Eye (tissue), 1 donor: ENCODE measurements around the gene MYLK4.

ENCODE experiments used
- DNase-seq: peaks from one replicate; pipeline ENCODE4 v3.0.0-alpha.2; 2015

MYLK4 gene

DNA sequence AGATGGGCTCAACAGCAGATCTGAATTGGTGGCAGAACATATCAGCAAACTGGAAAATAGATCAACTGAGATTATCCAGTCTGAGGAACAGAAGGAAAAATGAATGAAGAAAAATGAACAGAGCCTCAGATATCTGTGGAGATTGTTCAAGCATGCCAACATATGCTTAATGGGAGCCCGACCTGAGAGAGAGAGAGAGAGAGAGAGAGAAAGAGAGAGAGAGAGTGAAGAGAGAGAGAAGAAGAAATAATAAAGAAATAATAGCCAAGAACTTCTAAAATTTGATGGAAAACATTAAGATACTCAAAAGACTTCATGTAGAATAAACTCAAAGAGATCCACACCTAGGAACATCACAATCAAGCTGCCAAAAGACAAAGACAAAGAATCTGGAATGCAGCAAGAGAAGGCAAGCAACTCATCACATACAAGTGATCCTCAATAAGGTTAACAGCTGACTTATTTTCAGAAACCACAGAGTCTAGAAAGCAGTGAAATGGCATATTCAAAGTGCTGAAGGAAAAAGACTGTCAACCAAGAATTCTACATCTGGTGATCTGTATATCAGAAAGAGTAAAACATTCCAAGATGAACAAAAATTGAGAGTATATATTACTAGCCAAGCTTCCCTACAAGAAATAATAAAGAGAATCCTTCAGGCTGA lies 97.2 kb downstream of the MYLK4 start:
- DNase-seq = no peak

DNA sequence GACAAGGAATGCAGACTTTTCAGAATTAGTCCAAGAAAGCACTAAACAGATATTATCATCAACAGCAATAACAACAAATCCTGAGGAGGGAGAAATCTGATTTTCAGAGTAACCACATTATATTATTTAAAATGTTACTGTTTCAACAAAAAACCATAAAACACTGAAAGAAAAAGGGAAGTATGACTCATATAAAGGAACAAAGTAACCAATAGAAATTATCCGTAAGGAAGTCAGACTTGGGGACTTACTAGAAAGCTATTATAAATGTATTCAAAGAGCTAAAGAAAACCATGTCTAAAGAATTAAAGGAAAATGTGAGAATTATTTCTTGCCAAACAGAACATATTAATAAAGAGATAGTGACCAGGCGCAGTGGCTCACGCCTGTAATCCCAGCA lies 98.1 kb downstream of the MYLK4 start:
- no peak for DNase-seq

DNA sequence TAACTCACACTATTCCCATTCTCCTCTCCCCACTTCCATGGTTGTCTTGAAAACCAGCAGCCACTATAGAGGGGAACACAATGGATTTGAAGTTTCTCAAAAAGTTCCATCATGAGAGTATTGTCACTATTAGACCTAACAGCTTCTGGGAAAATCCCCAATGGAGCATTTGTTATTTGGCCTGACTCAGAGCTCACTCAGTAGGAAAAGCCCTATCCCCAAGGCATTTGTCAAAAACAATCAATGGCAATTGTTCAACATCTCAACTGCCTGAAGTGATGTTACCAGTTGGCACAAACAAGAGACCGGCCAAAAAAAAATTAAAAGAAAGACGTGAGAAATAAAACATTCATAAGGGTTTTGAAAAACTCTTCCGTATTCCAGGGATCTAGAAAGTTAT lies 98.8 kb downstream of the MYLK4 start:
- no peak for DNase-seq

DNA sequence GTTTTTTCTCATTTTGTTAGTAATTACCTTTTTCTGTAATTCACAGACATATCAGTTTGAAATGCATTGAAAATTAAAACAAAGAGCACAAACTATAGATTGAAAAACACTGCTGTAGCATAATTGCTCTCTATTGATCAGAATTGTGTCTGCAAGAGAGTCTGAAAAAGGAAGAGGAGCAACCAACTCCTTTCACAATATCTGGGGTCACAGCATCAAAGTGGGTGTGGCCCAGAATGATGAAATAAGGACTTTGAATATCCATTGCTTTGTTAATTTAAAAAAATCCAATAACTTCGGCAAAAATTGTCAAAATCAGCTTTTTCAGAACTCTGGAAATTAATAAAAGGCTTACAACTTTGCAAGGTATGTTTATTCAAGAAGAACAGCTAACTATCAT lies 99.2 kb downstream of the MYLK4 start:
- DNase-seq = no peak

DNA sequence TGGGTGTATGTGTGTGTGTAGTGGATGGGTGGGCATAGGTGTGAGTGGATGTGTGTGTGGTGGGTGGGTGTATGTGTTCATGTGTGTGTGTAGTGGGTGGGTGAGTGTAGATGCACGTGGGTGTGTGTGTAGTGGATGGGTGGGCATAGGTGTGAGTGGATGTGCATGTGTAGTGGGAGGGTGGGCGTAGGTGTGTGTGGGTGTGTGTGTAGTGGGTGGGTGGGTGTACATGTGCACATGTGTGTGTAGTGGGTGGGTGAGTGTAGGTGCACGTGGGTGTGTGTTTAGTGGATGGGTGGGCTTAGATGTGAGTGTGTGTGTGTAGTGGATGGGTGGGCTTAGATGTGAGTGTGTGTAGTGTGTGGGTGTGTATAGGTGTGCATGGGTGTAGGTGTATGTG lies 104.4 kb downstream of the MYLK4 start:
- no peak for DNase-seq

DNA sequence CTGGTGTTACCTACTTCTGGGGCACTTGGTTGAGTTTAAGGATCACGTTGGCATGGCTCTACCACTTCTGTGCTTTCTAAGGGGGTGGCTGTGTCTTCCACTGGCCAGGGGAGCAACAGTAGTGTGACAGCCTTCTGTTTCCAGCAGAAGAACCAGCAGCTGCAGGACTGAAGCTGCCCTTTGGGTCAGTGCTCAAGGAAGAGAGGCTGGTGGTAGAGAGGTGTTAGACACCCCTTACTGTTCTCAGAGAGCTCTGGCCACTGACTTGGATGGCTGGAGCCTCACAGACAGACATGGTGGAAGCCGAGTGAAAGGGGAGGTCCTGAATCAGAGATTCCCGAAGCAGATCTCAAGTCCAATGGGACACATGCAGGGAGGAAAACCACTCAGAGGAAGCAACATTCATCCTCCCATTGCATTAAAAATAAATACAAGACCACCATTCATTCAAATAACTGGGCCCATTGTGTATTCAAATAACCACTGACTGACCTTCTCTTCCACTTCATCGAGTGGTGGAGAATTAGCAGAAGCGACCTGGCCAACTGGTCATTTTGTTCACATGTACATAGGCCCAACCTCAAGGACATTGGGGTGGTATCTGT lies 106.7 kb downstream of the MYLK4 start:
- no peak for DNase-seq

DNA sequence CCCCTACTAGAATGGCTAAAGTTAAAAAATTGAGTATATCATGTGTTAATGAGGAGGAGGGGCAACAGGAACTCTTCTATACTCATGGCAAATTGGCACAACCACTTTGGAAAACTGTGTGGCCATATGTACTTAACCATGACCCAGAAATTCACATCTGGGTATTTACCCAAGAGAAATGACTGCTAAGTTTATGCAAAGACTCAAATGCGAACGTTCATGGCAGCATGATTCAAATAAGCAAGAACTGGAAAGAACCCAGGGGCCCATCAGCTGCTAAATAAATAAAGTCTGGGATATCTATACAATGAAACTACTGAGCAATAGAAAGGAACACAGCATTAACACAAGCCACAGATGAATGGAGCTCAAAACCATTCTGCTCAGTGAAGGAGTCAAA lies 107.6 kb downstream of the MYLK4 start:
- DNase-seq = no peak

DNA sequence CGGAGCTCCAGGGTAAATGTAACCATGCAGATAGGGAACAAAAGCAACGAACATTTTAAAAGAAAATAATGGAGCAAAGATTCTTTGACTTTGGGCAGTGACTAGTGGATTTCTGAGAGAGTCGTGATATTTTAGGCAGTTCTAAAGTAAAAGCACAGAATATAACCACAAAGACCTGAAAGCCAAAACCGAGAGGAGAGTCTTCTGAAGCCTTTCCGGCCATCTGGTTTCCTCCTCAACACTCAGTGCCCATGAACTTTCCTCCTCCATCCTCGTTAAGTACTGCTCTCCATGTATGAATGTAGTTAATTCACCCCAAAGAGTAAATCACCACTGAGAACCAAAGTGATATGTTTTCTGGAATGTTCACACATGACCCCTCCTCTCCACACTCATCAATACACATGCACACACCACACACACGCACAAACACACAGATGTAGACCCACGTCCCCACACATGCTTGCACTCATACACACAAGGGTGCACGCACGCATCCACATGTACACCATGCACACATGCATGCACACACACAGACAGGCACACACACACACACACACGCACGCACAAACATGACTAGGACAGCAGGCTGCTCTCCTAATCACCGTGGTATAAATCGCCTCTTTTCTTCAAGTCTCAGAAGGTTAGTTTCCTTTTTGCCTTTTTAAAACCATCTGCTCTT lies 109.5 kb downstream of the MYLK4 start:
- DNase-seq = no peak

DNA sequence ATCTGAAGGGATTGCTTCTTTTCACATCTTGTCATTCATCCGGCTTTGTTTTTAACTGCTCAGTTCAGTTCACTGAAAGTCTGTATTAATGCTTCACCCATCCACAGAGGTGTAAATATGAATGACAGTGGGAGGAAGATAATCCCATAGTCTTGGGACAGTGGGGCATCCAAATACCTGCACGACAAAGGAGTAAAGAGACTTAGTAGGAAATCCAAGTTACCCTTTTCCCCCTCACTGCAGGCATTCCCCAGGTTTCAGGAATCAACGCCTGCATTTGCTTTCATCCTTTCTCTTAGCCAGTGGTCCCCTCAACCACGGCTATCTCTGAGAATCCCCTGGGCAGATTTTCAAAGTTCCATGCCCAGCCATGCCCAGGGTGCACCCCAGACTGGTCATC lies 110.2 kb downstream of the MYLK4 start:
- no peak for DNase-seq

DNA sequence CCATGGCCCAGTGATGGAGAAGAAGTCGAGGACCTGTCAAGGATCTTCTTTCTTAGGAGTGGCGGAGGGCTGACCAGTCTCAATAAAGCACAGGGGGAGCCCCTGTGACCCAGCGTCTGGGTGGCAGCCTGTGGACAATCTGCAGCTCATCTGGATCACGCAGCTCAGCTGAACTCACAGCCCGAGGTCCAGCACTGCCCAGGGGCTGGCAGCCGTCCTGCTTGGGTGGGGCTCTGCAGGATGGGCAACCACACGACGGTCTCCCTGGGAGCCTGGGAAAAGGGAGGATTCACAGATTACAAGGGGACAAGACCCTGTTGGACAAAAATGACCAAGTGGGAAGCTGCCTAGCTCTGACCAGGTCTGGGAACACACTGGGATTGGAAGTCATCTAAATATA lies 110.8 kb downstream of the MYLK4 start:
- no peak for DNase-seq

DNA sequence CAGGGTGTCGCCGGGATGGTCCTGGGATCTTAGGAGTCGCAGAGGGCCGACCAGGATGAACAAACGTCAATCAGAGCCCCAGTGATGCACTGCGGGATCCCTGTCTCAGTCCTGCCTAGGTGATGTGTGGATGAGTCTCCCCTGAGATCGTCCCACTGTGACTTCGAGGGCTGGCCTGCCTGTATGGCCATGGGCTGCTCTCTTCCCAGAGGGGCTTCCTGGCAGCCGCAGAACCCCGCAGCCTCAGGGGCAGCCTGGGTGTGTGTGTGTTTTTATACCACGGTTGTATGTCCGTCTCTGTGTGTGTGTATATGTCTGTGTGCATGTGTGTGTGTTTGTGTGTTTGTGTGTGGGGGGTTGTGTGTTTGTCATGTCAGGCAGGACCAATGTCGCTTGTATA lies 111.6 kb downstream of the MYLK4 start:
- DNase-seq = no peak

DNA sequence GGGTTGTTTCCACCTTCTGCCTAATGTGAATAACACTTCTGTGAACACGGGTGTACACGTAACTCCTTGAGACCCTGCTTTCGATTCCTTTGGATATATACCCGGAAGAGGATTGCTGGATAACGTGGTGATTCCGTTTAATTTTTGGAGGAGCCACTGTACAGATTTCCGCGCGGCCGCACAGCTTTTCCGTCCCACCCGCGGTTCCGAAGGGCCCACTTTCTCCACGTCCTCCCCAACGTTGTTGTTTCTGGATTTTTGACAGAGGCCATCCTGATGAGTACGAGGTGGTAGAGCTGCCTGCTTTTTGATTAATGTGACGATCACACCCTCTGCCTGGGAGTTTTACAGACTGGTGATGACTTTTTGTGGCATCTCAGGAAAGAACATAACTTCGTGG lies 114.0 kb downstream of the MYLK4 start:
- no peak for DNase-seq

DNA sequence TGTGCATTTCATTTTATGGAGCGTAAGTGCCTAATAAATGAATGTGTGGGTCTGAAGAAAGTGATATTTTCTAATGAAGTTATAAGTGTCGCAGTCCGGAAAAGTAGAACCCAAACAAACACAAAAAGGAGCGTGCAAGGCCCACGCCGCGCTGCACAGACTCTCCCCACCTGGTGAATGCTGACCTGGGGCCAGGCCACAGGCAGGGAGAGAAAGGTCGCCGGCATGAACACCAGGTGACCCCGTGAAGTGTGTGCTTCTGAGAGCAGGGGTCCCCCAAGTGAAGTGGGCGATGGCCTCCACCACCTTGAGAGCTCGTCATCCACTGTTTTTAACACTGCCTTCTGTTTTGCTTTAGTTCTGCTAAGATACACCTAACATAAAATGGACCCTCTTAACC lies 114.8 kb downstream of the MYLK4 start:
- DNase-seq = no peak

DNA sequence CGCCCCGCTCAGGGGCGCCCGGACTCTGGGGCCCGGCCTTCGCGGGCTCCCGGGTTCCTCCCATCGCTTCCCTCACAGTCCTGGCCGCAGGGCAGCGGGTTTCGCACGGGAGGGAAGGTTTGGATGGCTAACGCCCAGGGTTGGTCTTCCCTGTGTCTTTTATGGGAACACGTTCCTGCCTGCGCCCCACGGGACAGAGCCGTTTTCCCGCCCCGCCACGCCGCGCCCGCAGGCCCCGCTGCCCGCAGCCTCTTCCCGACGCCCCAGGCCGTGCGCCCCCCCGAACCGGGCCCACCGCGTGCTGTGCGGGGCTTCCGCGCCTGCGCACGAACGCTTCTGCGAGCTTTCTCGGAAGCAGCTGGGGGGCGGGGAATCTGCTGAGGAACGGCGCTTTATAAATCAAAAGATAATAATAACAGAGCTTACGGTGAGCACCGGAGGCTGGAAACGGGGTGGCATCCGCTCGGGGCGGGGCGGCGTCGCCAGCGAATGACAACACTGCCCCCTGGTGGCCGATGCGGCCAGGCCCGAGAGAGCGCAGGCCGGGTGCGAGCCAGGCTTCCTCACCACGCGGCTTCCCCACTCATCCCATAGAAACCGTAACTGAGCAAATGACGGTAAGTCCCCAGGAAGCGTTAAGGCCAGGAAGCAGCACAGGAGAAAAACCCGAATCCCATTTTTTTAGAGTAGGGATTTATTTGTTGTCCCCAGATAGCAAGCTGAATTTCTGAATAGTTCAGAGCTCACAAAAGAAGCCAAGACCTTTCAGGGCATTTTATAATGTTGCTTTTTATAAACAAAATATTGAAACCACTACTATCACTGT lies 116.4 kb downstream of the MYLK4 start:
- peak; percentile 96 for DNase-seq

DNA sequence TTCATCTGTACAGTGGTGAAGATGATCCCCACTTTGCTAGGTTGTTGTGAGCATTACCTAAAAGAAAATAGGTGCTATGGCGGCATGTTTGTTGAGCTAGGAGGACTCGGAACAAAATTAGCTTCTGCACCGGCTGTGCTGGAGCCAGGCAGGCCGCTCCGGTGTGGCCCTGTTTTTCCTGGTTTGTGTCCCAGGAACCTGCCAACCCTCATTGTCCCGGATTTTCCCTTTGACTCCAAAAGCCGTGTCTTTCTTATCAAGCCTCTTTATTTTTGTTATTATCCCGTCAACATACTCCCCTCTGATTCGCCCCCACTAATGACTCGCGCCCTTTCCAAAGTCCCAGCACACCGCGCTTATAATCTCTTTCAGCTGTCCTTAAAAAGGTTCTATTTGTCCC lies 117.0 kb downstream of the MYLK4 start:
- DNase-seq = peak; percentile 63

DNA sequence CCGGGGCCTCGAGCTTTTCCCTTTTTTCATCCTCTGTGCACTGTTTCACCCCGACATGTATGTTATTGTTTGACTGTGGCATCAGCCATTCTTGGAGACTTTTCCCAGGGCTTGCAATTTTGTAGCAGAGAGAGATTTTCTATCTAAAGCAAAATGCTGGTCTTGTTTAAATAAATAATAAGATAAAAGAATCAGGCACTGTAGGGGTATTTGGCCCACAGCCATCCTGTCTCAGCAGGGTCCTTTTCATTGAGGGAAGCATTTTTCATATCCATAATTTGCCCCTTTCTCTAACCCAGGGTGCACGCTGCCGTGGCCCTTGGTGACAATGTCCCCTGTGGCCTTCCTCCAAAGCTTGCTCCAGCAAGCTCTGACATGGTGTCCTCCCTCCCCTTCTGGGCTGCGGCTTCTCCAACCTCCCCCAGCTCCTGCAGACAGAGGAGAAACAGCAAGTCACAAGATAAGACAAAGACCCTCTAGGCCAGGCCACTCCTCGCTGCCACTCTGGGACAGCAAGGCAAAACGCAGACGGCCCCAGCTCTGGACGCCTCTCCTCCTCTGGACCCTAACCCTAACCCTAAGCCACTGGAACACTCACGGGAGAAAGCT lies 117.6 kb downstream of the MYLK4 start:
- DNase-seq = no peak

DNA sequence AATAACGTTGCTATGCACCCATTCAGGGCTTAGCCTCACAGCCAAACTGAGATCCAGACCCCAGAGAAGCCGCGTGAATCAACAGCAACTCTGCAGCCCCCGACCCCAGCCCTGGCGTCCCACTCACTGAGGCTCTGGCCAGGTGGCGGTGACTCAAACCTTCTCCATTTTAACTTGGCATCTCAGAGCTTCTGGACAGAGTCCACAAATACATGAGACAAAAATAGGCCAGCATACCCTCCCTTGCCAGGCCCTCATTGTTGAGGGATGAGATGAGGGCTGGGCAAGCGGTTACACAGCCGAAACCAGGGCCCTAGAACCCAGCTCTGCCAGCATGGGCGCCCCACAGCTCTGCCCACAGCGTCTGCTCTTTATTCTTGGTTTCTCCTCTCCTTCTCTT lies 118.4 kb downstream of the MYLK4 start:
- DNase-seq = no peak

DNA sequence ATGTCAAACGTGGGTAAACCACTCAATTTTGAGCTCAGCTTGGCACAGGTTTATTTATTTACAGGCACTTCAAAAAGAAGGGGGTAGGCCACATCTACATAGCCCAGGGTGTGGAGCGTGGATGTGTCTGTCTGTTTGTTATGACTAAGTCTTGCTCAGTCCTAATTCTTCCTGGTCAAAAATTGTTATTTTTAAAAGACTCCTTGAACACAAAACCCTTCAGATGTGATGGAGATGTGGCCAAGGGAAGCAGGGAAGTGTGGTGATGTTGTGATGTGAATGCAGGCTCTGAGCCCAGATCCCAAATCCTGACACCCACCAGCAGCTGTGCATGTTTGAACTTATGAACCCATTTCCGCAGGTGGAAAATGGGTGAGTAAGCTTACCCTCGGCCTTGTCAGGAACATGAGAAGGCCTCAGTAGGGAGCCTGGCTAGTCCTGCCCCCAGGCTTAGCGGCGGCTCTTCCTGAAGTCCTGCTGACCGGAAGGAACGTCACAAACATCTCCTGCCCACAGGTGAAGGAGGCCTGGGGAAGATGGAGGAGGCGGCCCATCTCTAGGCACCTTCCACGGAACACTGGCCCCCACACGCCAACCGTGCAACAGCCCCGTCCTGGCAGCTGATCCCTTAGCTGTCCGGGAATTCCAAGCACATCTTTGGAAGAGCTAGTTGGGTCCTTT lies 119.7 kb downstream of the MYLK4 start:
- DNase-seq = no peak

DNA sequence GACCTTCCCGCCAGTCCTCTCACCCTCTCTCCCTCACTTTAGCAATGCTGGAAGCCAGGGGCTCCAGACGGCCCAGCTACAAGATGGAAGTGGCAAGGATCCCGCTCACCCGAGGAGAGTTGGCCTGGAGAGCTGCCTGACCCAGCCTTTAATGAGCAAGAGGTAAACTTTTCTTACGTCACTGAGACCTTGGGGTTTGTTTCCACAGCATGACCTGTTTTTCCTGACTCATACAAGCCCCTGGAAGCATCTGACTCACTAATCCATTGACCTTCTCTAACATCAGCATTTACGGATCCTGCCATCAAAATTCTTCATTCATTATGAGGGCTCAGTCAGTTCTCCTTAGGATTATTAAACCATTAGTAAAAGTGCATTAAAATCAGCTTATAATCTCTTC lies 120.4 kb downstream of the MYLK4 start:
- DNase-seq = peak; percentile 38

DNA sequence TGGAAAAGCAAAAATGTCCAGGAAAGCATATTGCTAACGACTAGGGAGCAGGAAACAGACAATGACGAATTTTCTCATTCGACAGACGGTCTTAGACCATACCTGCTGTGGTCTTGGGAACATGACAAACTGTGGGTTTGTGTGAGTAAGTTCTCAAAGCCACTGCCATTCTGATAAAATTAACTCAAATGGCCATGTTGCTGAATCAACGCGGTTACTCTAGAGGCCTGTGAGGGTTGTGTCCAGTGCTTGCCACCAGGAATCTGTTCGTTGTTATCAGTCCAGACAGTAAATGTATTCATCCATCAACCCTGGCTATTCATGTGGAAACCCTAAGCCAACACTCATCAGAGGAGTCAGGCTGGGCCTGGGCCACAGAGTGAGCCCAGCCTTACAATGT lies 124.3 kb downstream of the MYLK4 start:
- DNase-seq = peak; percentile 71

DNA sequence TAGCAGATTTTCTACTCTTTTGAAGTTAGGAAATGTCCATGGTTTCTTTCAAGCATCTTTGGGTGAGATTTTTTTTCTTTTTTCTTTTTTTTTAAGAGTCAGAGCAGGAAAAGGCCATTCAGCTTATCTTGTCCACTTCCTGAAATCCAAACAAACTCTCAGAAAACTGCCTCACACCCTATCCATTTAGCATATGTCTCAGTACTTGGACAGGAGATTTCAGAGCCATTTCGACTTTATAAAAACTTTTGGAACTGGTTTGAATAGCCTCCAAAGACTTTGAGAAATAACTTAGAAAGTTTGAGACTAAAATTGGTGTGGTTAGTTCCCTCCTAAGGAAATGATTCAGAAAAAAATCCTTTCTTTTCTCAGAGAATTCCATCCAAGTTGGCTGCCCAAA lies 125.1 kb downstream of the MYLK4 start:
- no peak for DNase-seq

DNA sequence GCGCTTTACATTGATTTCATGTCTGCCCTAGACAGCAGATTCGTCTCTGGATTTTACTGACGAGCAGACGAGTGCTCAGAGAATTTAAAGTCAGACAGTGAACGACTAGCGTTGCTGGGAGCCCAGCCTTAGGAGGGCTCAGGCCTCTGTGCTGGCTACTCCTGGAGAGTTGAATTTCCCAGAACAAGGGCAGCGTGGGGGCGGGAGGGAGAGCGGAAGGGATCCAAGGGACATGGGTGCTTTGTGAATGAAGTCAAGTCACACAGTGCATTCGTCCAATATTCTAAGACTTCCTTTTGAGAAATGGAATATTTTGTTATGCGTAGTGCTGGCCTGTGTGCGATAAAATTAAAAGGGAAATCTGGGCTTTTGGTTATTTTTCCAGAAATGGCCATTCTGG lies 126.5 kb downstream of the MYLK4 start:
- DNase-seq = no peak

DNA sequence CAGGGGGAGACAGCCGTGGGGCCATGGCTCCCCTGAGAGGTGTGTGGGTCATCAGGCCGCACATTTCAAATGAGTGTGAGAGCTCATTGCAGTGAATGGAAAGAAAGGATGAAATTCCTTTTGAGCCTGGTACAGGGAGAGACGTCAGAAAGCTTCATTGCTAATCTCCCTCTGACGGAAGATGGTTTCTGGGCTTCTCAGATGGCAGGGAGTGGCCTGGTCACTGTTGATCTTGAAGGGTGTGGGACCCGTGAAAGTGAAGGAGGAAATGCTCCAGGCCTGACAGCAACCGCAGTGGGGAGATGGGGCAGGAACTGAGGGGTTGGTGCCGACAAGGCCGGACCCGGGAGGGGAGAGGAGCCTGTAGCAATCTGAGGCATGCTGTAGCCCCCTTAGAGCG lies 127.4 kb downstream of the MYLK4 start:
- no peak for DNase-seq
